ENCODE results near the gene ZFP3.
"Not testable (repeated sequence)": the region's sequence is repeated elsewhere in the genome, so short reads cannot be mapped to it uniquely, and the experiment has no call there.

The ZFP3 gene

DNA sequence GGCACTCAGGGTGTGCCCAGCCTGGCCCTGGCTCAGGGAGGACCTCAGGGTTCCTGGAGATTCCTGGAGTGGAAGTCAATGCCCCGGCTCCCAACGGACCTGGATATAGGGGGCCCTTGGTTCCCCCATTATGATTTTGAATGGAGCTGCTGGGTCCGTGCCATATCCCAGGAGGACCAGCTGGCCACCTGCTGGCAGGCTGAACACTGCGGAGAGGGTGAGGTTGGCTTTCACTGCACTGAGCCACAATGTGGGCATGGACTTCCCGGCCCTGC lies 61.1 kb downstream of the ZFP3 start:
- no peak for DNase-seq

GRCh38 chr17:5142877-5143276 lies 64.6 kb downstream of the ZFP3 start:
- not testable (repeated sequence) for DNase-seq

All from activated T-cell treated with anti-CD3 and anti-CD28 coated beads, Interleukin-2, amount 50 U/mL, for 1 hour (primary cell).